HEK293T (cell line): ENCODE results near the gene LARGE1.

ENCODE experiments used
- CTCF ChIA-PET: fragments of 350-600 bp; formaldehyde crosslinking; extraction: SDS; loops from one replicate; lab custom pipeline; 2021; ENCODE audit warnings: antibody characterized with exemption, inconsistent platforms; lab: Yijun Ruan, JAX
- POLR2A ChIA-PET: fragments of 350-600 bp; formaldehyde crosslinking; extraction: SDS; loops from one replicate; lab custom pipeline; 2020; ENCODE audit warnings: antibody characterized with exemption, inconsistent platforms; lab: Yijun Ruan, JAX
- DNase-seq: peaks from one replicate; pipeline ENCODE4 v3.0.0; 2012; ENCODE audit warnings: mixed read lengths; ENCODE audit errors: extremely low spot score
- ARNT ChIP-seq: fragments of 450-650 bp; IDR thresholded peaks from 2 replicates; pipeline ENCODE4 v1.6.1; 2017; ENCODE audit warnings: mild to moderate bottlenecking
- BHLHE40 ChIP-seq: fragments of 450-650 bp; IDR thresholded peaks from 2 replicates; pipeline ENCODE4 v1.6.1; 2016; ENCODE audit warnings: mild to moderate bottlenecking, moderate library complexity, borderline replicate concordance
- CTBP1 ChIP-seq: fragments of 450-650 bp; IDR thresholded peaks from 2 replicates; pipeline ENCODE4 v1.6.1; 2016; ENCODE audit warnings: borderline replicate concordance
- ELF4 ChIP-seq: fragments of 450-650 bp; IDR thresholded peaks from 2 replicates; pipeline ENCODE4 v1.6.1; 2017; ENCODE audit warnings: antibody characterized with exemption
- FOXA1 ChIP-seq: fragments of 450-650 bp; IDR thresholded peaks from 2 replicates; pipeline ENCODE4 v1.6.1; 2016; ENCODE audit warnings: mild to moderate bottlenecking
- FOXK2 ChIP-seq: fragments of 450-650 bp; IDR thresholded peaks from 2 replicates; pipeline ENCODE4 v1.6.1; 2016; ENCODE audit warnings: mild to moderate bottlenecking
- FOXM1 ChIP-seq: fragments of 450-650 bp; IDR thresholded peaks from 2 replicates; pipeline ENCODE4 v1.6.1; 2017; ENCODE audit warnings: mild to moderate bottlenecking, borderline replicate concordance
- HDGF ChIP-seq: fragments of 450-650 bp; IDR thresholded peaks from 2 replicates; pipeline ENCODE4 v1.6.1; 2017; ENCODE audit warnings: antibody characterized with exemption, borderline replicate concordance
- L3MBTL2 ChIP-seq: fragments of 450-650 bp; conservative IDR thresholded peaks from 2 replicates; pipeline ENCODE4 v1.6.1; 2016; ENCODE audit warnings: mild to moderate bottlenecking
- LEF1 ChIP-seq: fragments of 450-650 bp; IDR thresholded peaks from 2 replicates; pipeline ENCODE4 v1.6.1; 2017; ENCODE audit warnings: mild to moderate bottlenecking, borderline replicate concordance
- NFRKB ChIP-seq: fragments of 450-650 bp; IDR thresholded peaks from 2 replicates; pipeline ENCODE4 v1.6.1; 2016; ENCODE audit warnings: mild to moderate bottlenecking, moderate library complexity
- PKNOX1 ChIP-seq: fragments of 450-650 bp; IDR thresholded peaks from 2 replicates; pipeline ENCODE4 v1.6.1; 2016
- SP1 ChIP-seq: fragments of 450-650 bp; IDR thresholded peaks from 2 replicates; pipeline ENCODE4 v1.6.1; 2017
- SUZ12 ChIP-seq: fragments of 450-650 bp; IDR thresholded peaks from 2 replicates; pipeline ENCODE4 v1.6.1; 2016; ENCODE audit warnings: mild to moderate bottlenecking
- TARDBP ChIP-seq: fragments of 450-650 bp; IDR thresholded peaks from 2 replicates; pipeline ENCODE4 v1.6.1; 2016
- ZNF384 ChIP-seq: fragments of 450-650 bp; IDR thresholded peaks from 2 replicates; pipeline ENCODE4 v1.6.1; 2016

Gene LARGE1

DNA sequence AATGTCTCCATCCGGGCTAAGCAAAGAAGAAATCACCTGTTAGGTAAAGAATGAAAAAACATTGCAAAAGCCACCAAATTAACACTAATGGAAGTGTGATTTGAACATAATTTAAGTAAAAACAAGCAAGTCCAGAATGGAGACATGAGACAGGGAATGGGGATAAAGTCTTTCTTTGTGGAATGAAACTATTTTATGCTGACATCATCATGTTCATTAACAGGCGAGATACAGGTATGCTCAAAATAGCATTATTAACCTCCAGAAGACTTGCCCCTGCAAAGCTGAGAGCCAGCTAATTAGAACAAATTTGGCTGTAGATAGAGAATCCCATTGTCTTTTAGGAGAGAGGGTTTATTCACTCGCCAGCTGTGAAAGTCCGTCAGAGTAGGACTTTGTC, 4.9 kb upstream of the LARGE1 start:
- DNase-seq: no peak
- ChIA-PET POLR2A (no interaction called here), CTCF (no interaction called here)
- no peak for TF ChIP-seq FOXK2
- TF ChIP-seq SP1: no peak
- no peak for TF ChIP-seq PKNOX1
- no peak for TF ChIP-seq NFRKB
- TF ChIP-seq CTBP1: no peak
- no peak for TF ChIP-seq FOXA1
- no peak for TF ChIP-seq HDGF
- TF ChIP-seq ELF4: no peak
- TF ChIP-seq SUZ12: no peak

GRCh38 chr22:33923660-33924246, 3.5 kb upstream of the LARGE1 start:
- CTCF ChIA-PET: interaction anchor here (0.6 to 1.7 kb wide), 7 partner anchors 11 to 1982 kb away, joined by 3 to 5 read pairs (median 3); no protein-coding TSS in a partner anchor
- DNase-seq: peak; percentile 66
- POLR2A ChIA-PET: interaction anchor here (1.5 kb wide), 1 partner anchor 24 kb away, joined by 4 read pairs; no protein-coding TSS in a partner anchor
- TF ChIP-seq FOXM1 (no peak), ELF4 (no peak), SUZ12 (no peak), ARNT (no peak), LEF1 (no peak)

DNA sequence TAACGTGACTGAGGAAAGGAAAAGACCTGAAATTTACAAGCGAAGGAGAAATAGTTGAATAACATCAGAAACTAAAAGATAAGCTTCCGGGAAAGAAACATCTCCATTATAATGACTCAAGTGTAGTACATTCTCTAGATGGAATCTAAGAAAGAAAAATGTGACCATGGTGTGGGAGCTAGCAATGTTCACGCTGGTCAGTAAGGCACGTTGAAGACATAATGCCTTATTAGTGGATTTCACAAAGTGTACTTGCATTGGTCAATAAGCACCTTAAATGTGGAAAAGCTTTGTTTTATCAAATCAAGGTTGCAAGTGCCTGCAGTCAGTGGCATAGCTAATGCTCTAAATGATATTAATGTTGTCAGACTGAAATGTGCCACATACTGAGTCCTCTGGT, 2.8 kb upstream of the LARGE1 start:
- ChIA-PET POLR2A (interaction anchor here (1.1 to 1.5 kb wide), 2 partner anchors 13 to 24 kb away, joined by 3 to 4 read pairs; no protein-coding TSS in a partner anchor), CTCF (interaction anchor here (0.6 to 1.9 kb wide), 7 partner anchors 12 to 621 kb away, joined by 3 to 8 read pairs (median 4); no protein-coding TSS in a partner anchor)
- TF ChIP-seq ZNF384 (no peak), FOXM1 (no peak), LEF1 (no peak), FOXA1 (no peak), FOXK2 (no peak), HDGF (no peak), BHLHE40 (no peak), ARNT (no peak), PKNOX1 (no peak), ELF4 (no peak), NFRKB (no peak), SP1 (no peak), L3MBTL2 (no peak), CTBP1 (no peak), TARDBP (no peak), SUZ12 (no peak)
- DNase-seq: no peak

DNA sequence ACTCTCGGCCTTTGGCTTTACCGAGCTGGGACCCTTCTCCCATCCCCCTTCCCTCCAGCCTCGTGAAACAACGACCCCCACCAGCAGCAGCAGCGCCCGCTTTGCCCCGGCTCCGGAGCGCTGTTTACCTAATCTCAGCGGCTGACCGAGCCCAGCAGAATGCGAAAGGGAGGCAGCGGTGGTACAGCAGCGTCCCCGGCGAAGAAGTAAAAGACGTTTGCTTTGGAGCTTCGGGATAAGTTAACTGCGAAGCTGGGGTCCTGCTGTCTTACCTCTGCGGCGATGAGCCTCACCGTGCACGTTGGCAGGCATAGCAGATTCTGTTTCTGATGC, 2.0 kb upstream of the LARGE1 start:
- peak; percentile 33 for DNase-seq
- TF ChIP-seq FOXK2 (no peak), NFRKB (no peak), ELF4 (no peak), ZNF384 (no peak), SP1 (no peak), HDGF (no peak), ARNT (no peak), SUZ12 (no peak), PKNOX1 (no peak), LEF1 (no peak), CTBP1 (no peak), L3MBTL2 (no peak), BHLHE40 (no peak), FOXM1 (no peak)
- CTCF ChIA-PET: interaction anchor here (0.6 to 1.9 kb wide), 4 partner anchors 184 to 621 kb away, joined by 3 to 8 read pairs (median 4); no protein-coding TSS in a partner anchor
- POLR2A ChIA-PET: interaction anchor here (1.1 to 1.5 kb wide), 4 partner anchors 12 to 188 kb away, joined by 3 to 4 read pairs (median 4); no protein-coding TSS in a partner anchor

- CTCF ChIA-PET: interaction anchor here (0.6 to 1.9 kb wide), 6 partner anchors 184 to 1265 kb away, joined by 3 to 8 read pairs (median 4); no protein-coding TSS in a partner anchor
- TF ChIP-seq CTBP1 (no peak), NFRKB (no peak), HDGF (no peak), L3MBTL2 (no peak), TARDBP (no peak), SP1 (no peak), ARNT (no peak), LEF1 (no peak)
- POLR2A ChIA-PET: interaction anchor here (0.7 to 1.5 kb wide), 7 partner anchors 12 to 188 kb away, joined by 3 to 5 read pairs (median 4); no protein-coding TSS in a partner anchor
- DNase-seq: peak; percentile 46
Observed at GRCh38 chr22:33921525-33922348, 1.5 kb upstream of the LARGE1 start.
